ENCODE results near the gene ARID1B. TPM values are rescaled to one million over a fixed set of nuclear protein-coding genes. Genes with fewer than 3 reads are reported as not detected.

Gene ARID1B
- total RNA-seq, 1 experiment from 2014 or later = 91.7 TPM

DNA sequence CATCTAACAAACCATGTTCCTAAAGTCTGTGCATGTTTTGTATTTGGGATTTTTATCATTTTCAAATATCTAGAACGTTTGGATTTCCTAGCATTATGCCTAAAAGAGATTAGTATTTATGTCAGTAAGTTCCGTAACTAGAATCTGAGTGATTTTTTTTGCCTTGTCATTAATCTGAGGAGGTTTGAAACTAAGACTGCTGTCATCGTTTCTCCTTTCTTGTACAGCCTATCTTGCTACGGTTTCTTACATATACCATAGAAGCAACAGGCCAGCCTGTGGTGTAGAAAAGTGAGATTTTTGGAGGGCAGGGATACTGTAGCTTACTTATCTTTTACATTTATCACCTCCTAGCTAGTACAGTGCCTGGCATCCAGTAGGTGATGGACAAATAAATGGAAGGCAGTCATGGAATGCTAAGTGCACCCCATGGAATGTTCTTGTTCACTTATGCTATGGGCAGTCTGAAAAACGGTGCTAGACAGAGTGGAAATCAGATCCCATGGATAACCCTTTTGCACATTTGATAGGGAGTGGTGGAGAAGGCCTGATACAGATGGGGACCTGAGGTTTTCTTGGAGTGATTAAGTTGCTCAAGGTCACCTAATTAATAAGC lies 93.9 kb downstream of the ARID1B start:
- H3K4me3 ChIP-seq (ENCODE audit: low read depth in 2 of 2, low read length in 2 of 2) = no peak overlapping the region
- BruUV-seq (replicated peaks) = no TSS peak
- CTCF ChIA-PET = no interaction called here
- in situ Hi-C loops (cut with HindIII; ENCODE audit: low pct_unique_long_range_greater_than_20kb, low sequenced_read_pairs) = no loop called here
- POLR2A ChIA-PET = no interaction called here
- intact Hi-C loops (cut with micrococcal nuclease; ENCODE audit: unreplicated experiment) = no loop called here
- H3K27ac ChIP-seq (ENCODE audit: low read length) = no peak overlapping the region
- TF ChIP-seq SIN3A (IDR thresholded peaks at IDR 0.05; ENCODE audit: borderline replicate concordance, insufficient read depth, low read depth, low read length) (no peak), POLR2AphosphoS5 (IDR thresholded peaks at IDR 0.05; ENCODE audit: low read depth, low read length) (no peak), TCF7L2 (IDR thresholded peaks at IDR 0.05; ENCODE audit: low read depth, low read length) (no peak)
- TF ChIP-seq, protein P1, sequence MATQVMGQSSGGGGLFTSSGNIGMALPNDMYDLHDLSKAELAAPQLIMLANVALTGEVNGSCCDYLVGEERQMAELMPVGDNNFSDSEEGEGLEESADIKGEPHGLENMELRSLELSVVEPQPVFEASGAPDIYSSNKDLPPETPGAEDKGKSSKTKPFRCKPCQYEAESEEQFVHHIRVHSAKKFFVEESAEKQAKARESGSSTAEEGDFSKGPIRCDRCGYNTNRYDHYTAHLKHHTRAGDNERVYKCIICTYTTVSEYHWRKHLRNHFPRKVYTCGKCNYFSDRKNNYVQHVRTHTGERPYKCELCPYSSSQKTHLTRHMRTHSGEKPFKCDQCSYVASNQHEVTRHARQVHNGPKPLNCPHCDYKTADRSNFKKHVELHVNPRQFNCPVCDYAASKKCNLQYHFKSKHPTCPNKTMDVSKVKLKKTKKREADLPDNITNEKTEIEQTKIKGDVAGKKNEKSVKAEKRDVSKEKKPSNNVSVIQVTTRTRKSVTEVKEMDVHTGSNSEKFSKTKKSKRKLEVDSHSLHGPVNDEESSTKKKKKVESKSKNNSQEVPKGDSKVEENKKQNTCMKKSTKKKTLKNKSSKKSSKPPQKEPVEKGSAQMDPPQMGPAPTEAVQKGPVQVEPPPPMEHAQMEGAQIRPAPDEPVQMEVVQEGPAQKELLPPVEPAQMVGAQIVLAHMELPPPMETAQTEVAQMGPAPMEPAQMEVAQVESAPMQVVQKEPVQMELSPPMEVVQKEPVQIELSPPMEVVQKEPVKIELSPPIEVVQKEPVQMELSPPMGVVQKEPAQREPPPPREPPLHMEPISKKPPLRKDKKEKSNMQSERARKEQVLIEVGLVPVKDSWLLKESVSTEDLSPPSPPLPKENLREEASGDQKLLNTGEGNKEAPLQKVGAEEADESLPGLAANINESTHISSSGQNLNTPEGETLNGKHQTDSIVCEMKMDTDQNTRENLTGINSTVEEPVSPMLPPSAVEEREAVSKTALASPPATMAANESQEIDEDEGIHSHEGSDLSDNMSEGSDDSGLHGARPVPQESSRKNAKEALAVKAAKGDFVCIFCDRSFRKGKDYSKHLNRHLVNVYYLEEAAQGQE (IDR thresholded peaks at IDR 0.05; ENCODE audit: insufficient read depth in 1 of 2, low read depth in 2 of 2, low read length in 1 of 2) = no peak
- TF ChIP-seq, protein P2, sequence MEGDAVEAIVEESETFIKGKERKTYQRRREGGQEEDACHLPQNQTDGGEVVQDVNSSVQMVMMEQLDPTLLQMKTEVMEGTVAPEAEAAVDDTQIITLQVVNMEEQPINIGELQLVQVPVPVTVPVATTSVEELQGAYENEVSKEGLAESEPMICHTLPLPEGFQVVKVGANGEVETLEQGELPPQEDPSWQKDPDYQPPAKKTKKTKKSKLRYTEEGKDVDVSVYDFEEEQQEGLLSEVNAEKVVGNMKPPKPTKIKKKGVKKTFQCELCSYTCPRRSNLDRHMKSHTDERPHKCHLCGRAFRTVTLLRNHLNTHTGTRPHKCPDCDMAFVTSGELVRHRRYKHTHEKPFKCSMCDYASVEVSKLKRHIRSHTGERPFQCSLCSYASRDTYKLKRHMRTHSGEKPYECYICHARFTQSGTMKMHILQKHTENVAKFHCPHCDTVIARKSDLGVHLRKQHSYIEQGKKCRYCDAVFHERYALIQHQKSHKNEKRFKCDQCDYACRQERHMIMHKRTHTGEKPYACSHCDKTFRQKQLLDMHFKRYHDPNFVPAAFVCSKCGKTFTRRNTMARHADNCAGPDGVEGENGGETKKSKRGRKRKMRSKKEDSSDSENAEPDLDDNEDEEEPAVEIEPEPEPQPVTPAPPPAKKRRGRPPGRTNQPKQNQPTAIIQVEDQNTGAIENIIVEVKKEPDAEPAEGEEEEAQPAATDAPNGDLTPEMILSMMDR (IDR thresholded peaks at IDR 0.05) = no peak
- 0 out of 2 replicates have a peak, but pooled peaks have one; percentile 36 for ATAC-seq
- no peaks in the 10 kb centered on the region for H3K27me3 ChIP-seq (ENCODE audit: control insufficient read depth, insufficient read depth, low read length)
- H3K9me3 ChIP-seq (ENCODE audit: control insufficient read depth, insufficient read depth, low read depth, low read length) = no peaks in the 10 kb centered on the region
- DNase-seq (ENCODE audit: low read depth, low spot score) = no peak
- peaks cover 15% of the 10 kb centered on the region for H3K4me1 ChIP-seq (ENCODE audit: control insufficient read depth, insufficient read depth, low read length)
- H3K36me3 ChIP-seq (ENCODE audit: control insufficient read depth, insufficient read depth, low read length) = no peaks in the 10 kb centered on the region

DNA sequence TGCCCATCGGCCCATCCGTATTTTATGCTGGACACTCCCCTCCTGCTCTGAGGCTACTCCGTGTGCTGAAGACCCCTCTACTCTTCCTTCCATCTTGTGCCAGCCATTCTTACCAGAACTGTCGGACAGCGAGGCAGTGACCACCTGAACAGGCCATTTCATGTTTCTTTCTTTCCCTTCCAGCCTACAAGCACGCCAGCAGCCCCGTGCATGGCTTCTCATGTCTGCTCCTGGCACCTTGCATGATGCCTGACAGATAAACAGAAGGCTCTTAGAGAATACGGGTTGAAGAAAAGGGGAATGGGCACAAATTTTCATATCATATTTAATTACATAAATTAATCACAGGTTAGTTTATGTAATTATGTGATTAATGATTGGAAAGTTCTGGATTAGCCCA lies 95.7 kb downstream of the ARID1B start:
- ATAC-seq = no peak
- no peak for DNase-seq (ENCODE audit: low read depth, low spot score)
- TF ChIP-seq SIN3A (IDR thresholded peaks at IDR 0.05; ENCODE audit: borderline replicate concordance, insufficient read depth, low read depth, low read length) (no peak), TCF7L2 (IDR thresholded peaks at IDR 0.05; ENCODE audit: low read depth, low read length) (no peak), POLR2AphosphoS5 (IDR thresholded peaks at IDR 0.05; ENCODE audit: low read depth, low read length) (no peak)
- TF ChIP-seq, protein P1 (IDR thresholded peaks at IDR 0.05; ENCODE audit: insufficient read depth in 1 of 2, low read depth in 2 of 2, low read length in 1 of 2) = no peak
- TF ChIP-seq, protein P2 (IDR thresholded peaks at IDR 0.05) = no peak
- ChIA-PET CTCF (no interaction called here), POLR2A (no interaction called here)
- Histone ChIP-seq H3K27me3 (ENCODE audit: control insufficient read depth, insufficient read depth, low read length) (no peaks in the 10 kb centered on the region), H3K36me3 (ENCODE audit: control insufficient read depth, insufficient read depth, low read length) (no peaks in the 10 kb centered on the region), H3K9me3 (ENCODE audit: control insufficient read depth, insufficient read depth, low read depth, low read length) (no peaks in the 10 kb centered on the region), H3K4me1 (ENCODE audit: control insufficient read depth, insufficient read depth, low read length) (0 out of 2 replicates have a peak, but pooled peaks cover 2% of the 10 kb centered on the region), H3K27ac (ENCODE audit: low read length) (no peak overlapping the region), H3K4me3 (ENCODE audit: low read depth in 2 of 2, low read length in 2 of 2) (no peak overlapping the region)
- in situ Hi-C loops (cut with HindIII; ENCODE audit: low pct_unique_long_range_greater_than_20kb, low sequenced_read_pairs) = no loop called here
- intact Hi-C loops (cut with micrococcal nuclease; ENCODE audit: unreplicated experiment) = no loop called here
- BruUV-seq (replicated peaks) = no TSS peak
